ENCODE data around the gene UBR4.

- TF ChIP-seq EZH2 (IDR thresholded peaks at IDR 0.05): no peak
- no peak for TF ChIP-seq POLR2AphosphoS5 (IDR thresholded peaks at IDR 0.05; ENCODE audit: borderline replicate concordance, low read depth, low read length)
- TF ChIP-seq FOXP2 (optimal IDR thresholded peaks at IDR 0.05; ENCODE audit: control extremely low read depth, extremely low read length, insufficient read depth): no peak
Measured at GRCh38 chr1:19163261-19163660, 46.8 kb downstream of the UBR4 start.

Data from SK-N-MC (cell line).